DND-41 (cell line): ENCODE data around the gene SLF2.

Experiments
- ATAC-seq: fragments of 200-7000 bp; cut with Tn5 transposase; 3 replicates; pipeline ENCODE4 v1.9.1; 2021; ENCODE audit warnings: low read depth; ENCODE audit not compliant: insufficient read depth
- DNase-seq: peaks from one replicate; pipeline ENCODE4 v3.0.0-alpha.2; 2020
- H2AFZ ChIP-seq: 2 replicates; pipeline ENCODE4 v1.6.0; 2012; ENCODE audit warnings: low read depth, low read length
- H3K27ac ChIP-seq: 2 replicates; pipeline ENCODE4 v1.5.1; 2012; ENCODE audit warnings: low read length, inconsistent platforms
- H3K27me3 ChIP-seq: fragments of 200-600 bp; sonication (generic); 2 replicates; pipeline ENCODE4 v1.6.0; 2012; ENCODE audit warnings: low read length, mild to moderate bottlenecking, inconsistent platforms; ENCODE audit not compliant: insufficient read depth, poor library complexity
- H3K36me3 ChIP-seq: 2 replicates; pipeline ENCODE4 v1.5.1; 2012; ENCODE audit warnings: low read length, inconsistent platforms; ENCODE audit not compliant: insufficient read depth
- H3K4me1 ChIP-seq: 2 replicates; pipeline ENCODE4 v1.5.1; 2012; ENCODE audit warnings: mild to moderate bottlenecking, low read length; ENCODE audit not compliant: insufficient read depth
- H3K4me2 ChIP-seq: 2 replicates; pipeline ENCODE4 v1.6.0; 2012; ENCODE audit warnings: mild to moderate bottlenecking, moderate library complexity, low read length, inconsistent platforms; ENCODE audit not compliant: insufficient read depth
- H3K4me3 ChIP-seq, 2 experiments: fragments of 200-600 bp in 1 of 2; shearing (Covaris generic) in 1 of 2; 2 replicates each; pipeline ENCODE4 v1.5.1; 2012 to 2016; ENCODE audit warnings: inconsistent platforms in 2 of 2, low read length in 2 of 2, mild to moderate bottlenecking in 2 of 2, low read depth in 1 of 2, moderate library complexity in 1 of 2
- H3K79me2 ChIP-seq: 2 replicates; pipeline ENCODE4 v1.6.0; 2012; ENCODE audit warnings: low read length, inconsistent platforms; ENCODE audit not compliant: insufficient read depth
- H3K9ac ChIP-seq: 2 replicates; pipeline ENCODE4 v1.6.0; 2012; ENCODE audit warnings: low read depth, mild to moderate bottlenecking, inconsistent platforms, low read length, moderate library complexity
- H3K9me3 ChIP-seq: 2 replicates; pipeline ENCODE4 v1.5.1; 2012; ENCODE audit warnings: low read length, moderate library complexity, mild to moderate bottlenecking, inconsistent platforms; ENCODE audit not compliant: insufficient read depth, severe bottlenecking
- H4K20me1 ChIP-seq: 2 replicates; pipeline ENCODE4 v1.6.0; 2012; ENCODE audit warnings: low read length; ENCODE audit not compliant: insufficient read depth
- CTCF ChIP-seq: IDR thresholded peaks from 2 replicates; pipeline ENCODE4 v1.5.1; 2012; ENCODE audit warnings: borderline replicate concordance, low read length, moderate library complexity, mild to moderate bottlenecking; ENCODE audit not compliant: poor library complexity, severe bottlenecking; ENCODE audit errors: extremely low read depth
- EZH2 ChIP-seq: IDR thresholded peaks from 3 replicates; pipeline ENCODE4 v1.6.1; 2012; ENCODE audit warnings: borderline replicate concordance, low read depth, mild to moderate bottlenecking, moderate library complexity, low read length, inconsistent platforms; ENCODE audit not compliant: severe bottlenecking

Gene SLF2

GRCh38 chr10:100912605-100913469 lies at the start of gene SLF2:
SLF2 (plus strand) TSS chr10:100912963; CDS start chr10:100913111, 148 bp downstream.
- Histone ChIP-seq H3K9ac (peak within 1 kb of the TSS; percentile 92), H4K20me1 (peaks cover 31% of the 10 kb centered on the region), H3K4me2 (peak within 1 kb of the TSS; percentile 88), H3K36me3 (peaks cover 44% of the 10 kb centered on the region), H3K79me2 (peaks cover 43% of the 10 kb centered on the region), H3K9me3 (no peaks in the 10 kb centered on the region), H3K4me1 (peaks cover 59% of the 10 kb centered on the region), H3K4me3 (peak within 1 kb of the TSS; percentile 85 to 99), H3K27ac (peak within 1 kb of the TSS; percentile 94), H3K27me3 (no peaks in the 10 kb centered on the region), H2AFZ (peak within 1 kb of the TSS; percentile 91)
- ATAC-seq = peak; percentile 93
- DNase-seq = peak; percentile 97
- TF ChIP-seq EZH2 (no peak), CTCF (no peak)

GRCh38 chr10:100863433-100863832 lies 49.3 kb upstream of the SLF2 start:
- H3K4me2 ChIP-seq = no peak overlapping the region
- DNase-seq = no peak
- peaks cover 39% of the 10 kb centered on the region for H3K27me3 ChIP-seq
- no peak overlapping the region for H3K9ac ChIP-seq
- no peaks in the 10 kb centered on the region for H3K4me1 ChIP-seq
- no peaks in the 10 kb centered on the region for H3K79me2 ChIP-seq
- H3K27ac ChIP-seq = no peak overlapping the region
- H3K9me3 ChIP-seq = no peaks in the 10 kb centered on the region
- no peak overlapping the region for H3K4me3 ChIP-seq
- TF ChIP-seq CTCF = no peak
- no peak for TF ChIP-seq EZH2
- ATAC-seq = no peak
- no peak overlapping the region for H2AFZ ChIP-seq
- H3K36me3 ChIP-seq = no peaks in the 10 kb centered on the region
- no peaks in the 10 kb centered on the region; the same call in none of the 2 replicates for H4K20me1 ChIP-seq

GRCh38 chr10:100864036-100864885 lies 48.5 kb upstream of the SLF2 start:
- Histone ChIP-seq H4K20me1 (no peaks in the 10 kb centered on the region; the same call in none of the 2 replicates), H3K9me3 (no peaks in the 10 kb centered on the region), H3K79me2 (no peaks in the 10 kb centered on the region)

More at GRCh38 chr10:100864036-100864885, 48.5 kb upstream of the SLF2 start:
- H3K4me2 ChIP-seq = no peak overlapping the region
- no peaks in the 10 kb centered on the region for H3K4me1 ChIP-seq
- no peak for DNase-seq
- H3K27ac ChIP-seq = no peak overlapping the region
- no peak overlapping the region for H3K9ac ChIP-seq
- H3K4me3 ChIP-seq = no peak overlapping the region
- TF ChIP-seq CTCF = no peak
- no peak for TF ChIP-seq EZH2
- no peak for ATAC-seq
- no peak overlapping the region for H2AFZ ChIP-seq
- H3K27me3 ChIP-seq = peaks cover 34% of the 10 kb centered on the region
- H3K36me3 ChIP-seq = no peaks in the 10 kb centered on the region
